OCI-LY1 (cell line): ENCODE results near the gene TMBIM6.

Experiments used
- H2AFZ ChIP-seq: fragments of 200-600 bp; sonication (generic), shearing (Covaris generic); 2 replicates; pipeline ENCODE4 v1.6.0; 2014; ENCODE audit warnings: antibody characterized with exemption, mild to moderate bottlenecking, low read length
- H3F3A ChIP-seq: fragments of 200-600 bp; sonication (generic), shearing (Covaris generic); 2 replicates; pipeline ENCODE4 v1.6.0; 2014; ENCODE audit warnings: mild to moderate bottlenecking, antibody characterized with exemption, low read length, moderate library complexity; ENCODE audit not compliant: insufficient read depth
- H3K27ac ChIP-seq: fragments of 200-600 bp; sonication (generic); 2 replicates; pipeline ENCODE4 v1.5.1; 2014; ENCODE audit warnings: low read length, mixed run types, mild to moderate bottlenecking, low read depth; ENCODE audit not compliant: poor library complexity, severe bottlenecking
- H3K27me3 ChIP-seq: fragments of 200-600 bp; sonication (generic); 2 replicates; pipeline ENCODE4 v1.6.0; 2014; ENCODE audit warnings: antibody characterized with exemption, mild to moderate bottlenecking, low read length, moderate library complexity; ENCODE audit not compliant: insufficient read depth
- H3K36me3 ChIP-seq: fragments of 200-600 bp; sonication (generic); 2 replicates; pipeline ENCODE4 v1.6.1; 2014; ENCODE audit warnings: mild to moderate bottlenecking, antibody characterized with exemption, low read length, moderate library complexity, mixed read lengths; ENCODE audit not compliant: insufficient read depth
- H3K4me1 ChIP-seq: fragments of 200-600 bp; sonication (generic); 2 replicates; pipeline ENCODE4 v1.5.1; 2014; ENCODE audit warnings: mild to moderate bottlenecking, low read length, moderate library complexity; ENCODE audit not compliant: insufficient read depth, severe bottlenecking
- H3K4me2 ChIP-seq: fragments of 200-600 bp; sonication (generic), shearing (Covaris generic); 2 replicates; pipeline ENCODE4 v1.6.1; 2014; ENCODE audit warnings: low read length
- H3K4me3 ChIP-seq: fragments of 200-600 bp; sonication (generic); 2 replicates; pipeline ENCODE4 v1.5.1; 2014; ENCODE audit warnings: low read length, low read depth, mild to moderate bottlenecking, mixed read lengths; ENCODE audit not compliant: poor library complexity, severe bottlenecking
- H3K79me2 ChIP-seq: fragments of 200-600 bp; shearing (Covaris generic); 2 replicates; pipeline ENCODE4 v1.6.1; 2016; ENCODE audit warnings: mixed run types, low read length, mixed read lengths; ENCODE audit not compliant: insufficient read depth
- H3K9ac ChIP-seq: fragments of 200-600 bp; sonication (generic), shearing (Covaris generic); 2 replicates; pipeline ENCODE4 v1.6.1; 2014; ENCODE audit warnings: mild to moderate bottlenecking, low read length, mixed read lengths
- H3K9me2 ChIP-seq: fragments of 200-600 bp; sonication (generic), shearing (Covaris generic); 2 replicates; pipeline ENCODE4 v1.6.1; 2014; ENCODE audit warnings: low read depth, mild to moderate bottlenecking, low read length, mixed read lengths
- H3K9me3 ChIP-seq: fragments of 200-600 bp; shearing (Covaris generic); 2 replicates; pipeline ENCODE4 v1.6.1; 2014; ENCODE audit warnings: low read length, mixed read lengths
- H4K20me1 ChIP-seq: fragments of 200-600 bp; sonication (generic), shearing (Covaris generic); 2 replicates; pipeline ENCODE4 v1.6.0; 2016; ENCODE audit warnings: mild to moderate bottlenecking, low read length; ENCODE audit not compliant: insufficient read depth
- EZH2 ChIP-seq: fragments of 200-600 bp; sonication (generic), shearing (Covaris generic); IDR thresholded peaks from 2 replicates; pipeline ENCODE4 v1.8.0; 2017; ENCODE audit warnings: borderline replicate concordance, mixed run types, mild to moderate bottlenecking, antibody characterized with exemption, low read length, moderate library complexity, mixed read lengths
- TF ChIP-seq, protein P1 (sequence below): fragments of 200-600 bp; sonication (generic), shearing (Covaris generic); IDR thresholded peaks from 2 replicates; pipeline ENCODE4 v1.5.1; 2017; ENCODE audit warnings: mild to moderate bottlenecking, antibody characterized with exemption, low read length, moderate library complexity, mixed read lengths

The TMBIM6 gene

GRCh38 chr12:49705479-49706134 lies 35.8 kb upstream of the TMBIM6 start:
- H3K9me2 ChIP-seq: no peaks in the 10 kb centered on the region
- peak overlapping the region; percentile 92 for H3K4me2 ChIP-seq
- no peaks in the 10 kb centered on the region for H3K36me3 ChIP-seq
- H3F3A ChIP-seq: no peaks in the 10 kb centered on the region
- H2AFZ ChIP-seq: no peak overlapping the region
- H4K20me1 ChIP-seq: no peaks in the 10 kb centered on the region
- no peaks in the 10 kb centered on the region for H3K27me3 ChIP-seq
- peaks cover 28% of the 10 kb centered on the region for H3K4me1 ChIP-seq
- H3K79me2 ChIP-seq: no peaks in the 10 kb centered on the region
- no peak overlapping the region; the same call in 1 of the 2 replicates for H3K9ac ChIP-seq
- peak overlapping the region; percentile 69 for H3K4me3 ChIP-seq
- no peaks in the 10 kb centered on the region for H3K9me3 ChIP-seq
- H3K27ac ChIP-seq: no peak overlapping the region
- no peak for TF ChIP-seq EZH2
- TF ChIP-seq, protein P1, sequence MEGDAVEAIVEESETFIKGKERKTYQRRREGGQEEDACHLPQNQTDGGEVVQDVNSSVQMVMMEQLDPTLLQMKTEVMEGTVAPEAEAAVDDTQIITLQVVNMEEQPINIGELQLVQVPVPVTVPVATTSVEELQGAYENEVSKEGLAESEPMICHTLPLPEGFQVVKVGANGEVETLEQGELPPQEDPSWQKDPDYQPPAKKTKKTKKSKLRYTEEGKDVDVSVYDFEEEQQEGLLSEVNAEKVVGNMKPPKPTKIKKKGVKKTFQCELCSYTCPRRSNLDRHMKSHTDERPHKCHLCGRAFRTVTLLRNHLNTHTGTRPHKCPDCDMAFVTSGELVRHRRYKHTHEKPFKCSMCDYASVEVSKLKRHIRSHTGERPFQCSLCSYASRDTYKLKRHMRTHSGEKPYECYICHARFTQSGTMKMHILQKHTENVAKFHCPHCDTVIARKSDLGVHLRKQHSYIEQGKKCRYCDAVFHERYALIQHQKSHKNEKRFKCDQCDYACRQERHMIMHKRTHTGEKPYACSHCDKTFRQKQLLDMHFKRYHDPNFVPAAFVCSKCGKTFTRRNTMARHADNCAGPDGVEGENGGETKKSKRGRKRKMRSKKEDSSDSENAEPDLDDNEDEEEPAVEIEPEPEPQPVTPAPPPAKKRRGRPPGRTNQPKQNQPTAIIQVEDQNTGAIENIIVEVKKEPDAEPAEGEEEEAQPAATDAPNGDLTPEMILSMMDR: no peak

DNA sequence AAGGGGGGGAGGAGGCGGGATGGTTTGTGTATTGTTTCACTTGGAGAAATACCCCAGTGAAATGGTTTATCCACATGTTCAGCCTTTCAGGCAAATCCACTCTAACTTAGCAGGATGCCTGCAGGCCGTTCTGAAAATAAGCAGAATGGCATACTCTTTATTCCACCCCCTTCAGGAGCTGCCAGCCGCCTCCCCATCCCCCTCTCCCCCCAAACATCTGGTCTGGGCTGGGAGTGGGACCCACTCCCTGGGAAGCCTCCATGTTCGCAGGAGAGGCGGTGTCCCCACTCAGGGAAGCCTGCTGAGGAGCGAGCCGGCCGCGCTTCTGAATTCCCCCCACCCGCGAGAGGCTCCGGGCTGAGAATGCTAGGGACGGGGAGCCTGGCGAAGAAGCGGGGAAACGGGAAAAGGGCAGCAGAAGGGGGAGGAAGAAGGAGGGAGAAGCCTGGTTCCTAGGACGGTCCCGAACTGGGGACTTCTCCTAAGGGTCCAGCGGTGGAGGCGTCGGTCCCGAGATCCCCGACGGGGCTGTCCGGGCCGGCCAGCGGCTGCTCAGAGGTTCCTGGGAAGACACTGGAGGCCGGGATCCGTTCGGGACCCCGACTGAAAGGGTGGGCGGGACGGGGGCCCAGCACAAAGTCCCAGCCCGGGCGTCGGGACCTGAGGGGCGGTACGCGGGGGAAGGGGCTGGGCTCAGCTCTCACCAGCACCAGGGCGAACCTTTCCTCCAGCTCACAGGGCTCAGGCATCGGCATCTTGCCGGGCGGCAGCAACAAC lies 34.8 kb upstream of the TMBIM6 start:
- Histone ChIP-seq H3K9me2 (no peaks in the 10 kb centered on the region), H3K27me3 (no peaks in the 10 kb centered on the region), H3K4me3 (peak overlapping the region; percentile 69), H4K20me1 (no peaks in the 10 kb centered on the region), H2AFZ (peak overlapping the region; percentile 35; the same call in 1 of the 2 replicates), H3K36me3 (no peaks in the 10 kb centered on the region), H3F3A (no peaks in the 10 kb centered on the region), H3K4me2 (peak overlapping the region; percentile 92), H3K79me2 (no peaks in the 10 kb centered on the region), H3K4me1 (peaks cover 28% of the 10 kb centered on the region), H3K9ac (peak overlapping the region; percentile 80), H3K27ac (no peak overlapping the region), H3K9me3 (no peaks in the 10 kb centered on the region)
- TF ChIP-seq, protein P1: no peak
- TF ChIP-seq EZH2: no peak

DNA sequence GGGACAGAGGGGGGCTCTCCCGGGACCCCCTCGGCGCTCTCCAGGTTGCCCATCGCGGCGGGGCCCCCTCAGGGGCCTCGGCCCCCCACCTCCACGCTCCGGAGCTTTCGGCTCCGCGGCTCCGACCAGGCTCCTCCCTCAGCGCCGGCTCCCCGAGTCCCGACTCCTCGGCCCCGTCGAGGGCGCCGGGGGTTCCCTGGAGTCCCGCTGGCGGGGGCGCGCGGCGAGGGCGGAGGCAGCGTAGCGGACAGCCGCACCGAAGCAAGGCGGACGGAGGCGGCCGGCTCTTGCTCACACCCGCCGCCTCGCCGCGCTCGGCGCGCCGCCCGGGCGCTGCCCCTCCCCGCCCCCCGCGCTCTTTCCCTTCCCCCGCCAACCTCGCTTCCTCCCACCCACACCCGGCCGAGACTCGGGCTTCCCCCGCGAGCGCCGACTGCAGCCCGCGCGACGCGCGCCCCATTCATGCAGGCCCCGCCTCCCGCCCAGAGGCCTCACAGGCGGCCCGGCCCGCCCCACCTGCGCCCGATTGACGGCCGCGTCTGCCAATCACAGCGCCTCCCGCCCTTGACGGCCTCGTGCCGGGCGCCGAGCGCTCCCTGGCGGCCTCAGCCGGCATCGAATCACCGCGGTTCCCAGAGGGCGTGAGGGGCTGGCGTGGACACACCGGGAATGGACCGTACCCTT lies 34.1 kb upstream of the TMBIM6 start, which contains the start of gene FMNL3:
Gene FMNL3, minus strand, starts transcription at position 278 of the 684 bp plus-strand sequence. Its CDS starts 225 bp downstream, at position 53.
- peaks cover 28% of the 10 kb centered on the region for H3K4me1 ChIP-seq
- no peaks in the 10 kb centered on the region for H3K36me3 ChIP-seq
- no peak within 1 kb of the TSS for H3K27ac ChIP-seq
- no peaks in the 10 kb centered on the region for H3F3A ChIP-seq
- no peaks in the 10 kb centered on the region for H4K20me1 ChIP-seq
- peak within 1 kb of the TSS; percentile 69 for H3K4me3 ChIP-seq
- TF ChIP-seq EZH2: no peak
- TF ChIP-seq, protein P1: peak; percentile 97
- no peaks in the 10 kb centered on the region for H3K27me3 ChIP-seq
- peak within 1 kb of the TSS; percentile 92 for H3K4me2 ChIP-seq
- no peaks in the 10 kb centered on the region for H3K9me3 ChIP-seq
- H2AFZ ChIP-seq: peak within 1 kb of the TSS; percentile 35; the same call in 1 of the 2 replicates
- H3K9me2 ChIP-seq: no peaks in the 10 kb centered on the region
- no peaks in the 10 kb centered on the region for H3K79me2 ChIP-seq
- H3K9ac ChIP-seq: peak within 1 kb of the TSS; percentile 80
